Peyer's patch (tissue), 4 donors: Measurements from ENCODE around the gene ANGPTL4. TPM values are rescaled to one million over a fixed set of nuclear protein-coding genes. Genes with fewer than 3 reads are reported as not detected.
"Not testable (repeated sequence)": the region's sequence is repeated elsewhere in the genome, so short reads cannot be mapped to it uniquely, and the experiment has no call there.

Experiments used
- DNase-seq, 3 donors: peaks; one replicate each; pipeline ENCODE4 v3.0.0-alpha.2; 2017 to 2019
- H3K27ac ChIP-seq, 4 donors: fragments of 200-600 bp; sonication (generic); one replicate each; pipeline ENCODE4 v1.5.1; 2016 to 2019
- H3K27me3 ChIP-seq, 2 donors: fragments of 200-600 bp; sonication (generic); one replicate each; pipeline ENCODE4 v1.5.1; 2019
- H3K36me3 ChIP-seq, 3 donors: fragments of 200-600 bp; sonication (generic); one replicate each; pipeline ENCODE4 v1.5.1; 2016 to 2019
- H3K4me1 ChIP-seq, 4 donors: fragments of 200-600 bp; sonication (generic); one replicate each; pipeline ENCODE4 v1.5.1; 2016 to 2019
- H3K4me3 ChIP-seq, 4 donors: fragments of 200-600 bp; sonication (generic); 1 replicate in 3 of 4; 2 replicates in 1 of 4; pipeline ENCODE4 v1.5.1; 2016 to 2019; ENCODE audit warnings: mild to moderate bottlenecking in 1 of 4
- H3K9me3 ChIP-seq, 4 donors: fragments of 200-600 bp; sonication (generic); one replicate each; pipeline ENCODE4 v1.5.1; 2016 to 2019; ENCODE audit warnings: mild to moderate bottlenecking in 1 of 4
- CTCF ChIP-seq, 6 experiments: fragments of 450-650 bp in 4 of 6; fragments of 200-600 bp in 2 of 6; sonication (generic) in 1 of 6; IDR thresholded peaks; one replicate each; pipeline ENCODE4 v1.5.1; 2017 to 2019; ENCODE audit warnings: antibody characterized with exemption in 6 of 6, mild to moderate bottlenecking in 3 of 6, moderate library complexity in 1 of 6
- POLR2A ChIP-seq, 2 donors: fragments of 450-650 bp; IDR thresholded peaks; one replicate each; pipeline ENCODE4 v1.5.1; 2017; ENCODE audit warnings: antibody characterized with exemption in 2 of 2, mild to moderate bottlenecking in 2 of 2, moderate library complexity in 2 of 2
- total RNA-seq, 4 donors: library from RNA; depleted of rRNA; stranded (reverse); fragments of >200 nt; gene quantifications; one replicate each; pipeline ENCODE4 v1.1.0, GENCODE V29; 2016

The ANGPTL4 gene
- total RNA-seq, 4 donors from 2014 or later = 22.6 to 82.1 (median 29.9) TPM

- Histone ChIP-seq H3K27me3 (no peaks in the 10 kb centered on the region), H3K27ac (no peak overlapping the region), H3K4me1 (no peaks in the 10 kb centered on the region), H3K9me3 (no peaks in the 10 kb centered on the region), H3K4me3 (no peak overlapping the region), H3K36me3 (peaks cover 0 to 9% (median 0%) of the 10 kb centered on the region in 3 donors)
- DNase-seq = peak in 1 of 3 donors; percentile 8
- TF ChIP-seq CTCF (IDR thresholded peaks at IDR 0.05) = no peak
- no peak for TF ChIP-seq POLR2A (IDR thresholded peaks at IDR 0.05)
These were observed 13.6 kb downstream of the ANGPTL4 start for GRCh38 chr19:8377598-8377997.

- H3K4me3 ChIP-seq, H3K4me1 ChIP-seq, H3K27ac ChIP-seq, DNase-seq, H3K9me3 ChIP-seq, H3K27me3 ChIP-seq, H3K36me3 ChIP-seq: not testable (repeated sequence)
These were observed 15.4 kb downstream of the ANGPTL4 start for GRCh38 chr19:8379156-8379891.

DNA sequence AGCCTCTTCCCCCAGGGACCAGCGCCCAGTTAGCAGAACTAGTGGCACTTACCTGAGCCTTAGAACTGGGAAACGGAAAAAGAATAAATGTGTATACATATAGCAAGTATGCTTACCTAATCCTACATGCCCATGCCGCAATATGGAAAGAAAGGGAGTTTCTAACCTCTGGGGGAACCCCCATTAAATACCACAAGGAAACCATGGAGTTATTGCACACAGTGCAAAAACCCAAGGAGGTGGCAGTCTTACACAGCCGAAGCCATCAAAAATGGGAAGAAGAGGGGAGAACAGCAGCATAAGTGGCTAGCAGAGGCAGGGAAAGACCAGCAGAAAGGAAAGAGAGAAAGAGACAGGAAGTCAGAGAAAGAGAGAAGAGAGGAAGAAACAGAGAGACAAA is 20.6 kb downstream of the ANGPTL4 start:
- not testable (repeated sequence) for H3K27ac ChIP-seq, H3K36me3 ChIP-seq, H3K9me3 ChIP-seq, DNase-seq, H3K27me3 ChIP-seq, H3K4me3 ChIP-seq, H3K4me1 ChIP-seq

- not testable (repeated sequence) for H3K36me3 ChIP-seq, H3K4me1 ChIP-seq, H3K4me3 ChIP-seq, H3K27me3 ChIP-seq, H3K27ac ChIP-seq, H3K9me3 ChIP-seq, DNase-seq
These were observed 21.1 kb downstream of the ANGPTL4 start for GRCh38 chr19:8385103-8385502.

- DNase-seq, H3K27me3 ChIP-seq, H3K36me3 ChIP-seq, H3K4me1 ChIP-seq, H3K9me3 ChIP-seq, H3K4me3 ChIP-seq: not testable (repeated sequence)
- H3K27ac ChIP-seq = peak overlapping the region in 1 of 4 donors; percentile 3
These were observed 21.6 kb downstream of the ANGPTL4 start for GRCh38 chr19:8385566-8385965.

DNA sequence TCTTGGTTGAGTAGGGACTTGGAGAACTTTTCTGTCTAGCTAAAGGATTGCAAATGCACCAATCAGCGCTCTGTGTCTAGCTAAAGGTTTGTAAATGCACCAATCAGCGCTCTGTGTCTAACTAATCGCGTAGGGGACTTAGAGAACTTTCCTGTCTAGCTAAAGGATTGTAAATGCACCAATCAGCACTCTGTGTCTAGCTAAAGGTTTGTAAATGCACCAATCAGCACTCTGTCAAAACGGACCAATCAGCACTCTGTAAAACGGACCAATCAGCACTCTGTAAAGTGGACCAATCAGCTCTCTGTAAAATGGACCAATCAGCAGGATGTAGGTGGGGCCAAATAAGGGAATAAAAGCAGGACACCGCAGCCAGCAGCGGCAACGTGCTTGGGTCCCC is 22.5 kb downstream of the ANGPTL4 start:
- not testable (repeated sequence) for DNase-seq

DNA sequence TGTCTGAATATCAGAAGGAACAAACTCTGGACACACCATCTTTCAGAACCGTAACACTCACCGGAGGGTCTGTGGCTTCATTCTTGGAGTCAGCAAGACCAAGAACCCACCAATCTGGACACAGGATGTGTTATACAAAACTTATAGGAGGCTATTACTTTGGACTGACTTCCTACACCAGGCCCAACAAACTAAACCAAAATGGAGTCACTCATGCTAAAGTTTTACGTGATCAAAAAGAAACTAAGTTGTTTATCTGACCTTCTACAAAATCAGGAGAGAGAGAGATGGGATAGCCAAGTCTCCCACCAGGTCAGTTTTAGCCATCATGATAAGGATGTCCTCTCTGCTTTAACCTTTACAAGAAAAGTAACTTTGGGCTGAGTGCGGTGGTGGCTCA is 23.0 kb downstream of the ANGPTL4 start:
- peaks cover 0 to 17% (median 4%) of the 10 kb centered on the region in 4 donors for H3K4me1 ChIP-seq
- no peaks in the 10 kb centered on the region for H3K27me3 ChIP-seq
- H3K9me3 ChIP-seq = peaks cover 0 to 3% (median 0%) of the 10 kb centered on the region in 4 donors
- H3K27ac ChIP-seq = no peak overlapping the region
- no peak for DNase-seq
- H3K4me3 ChIP-seq = no peak overlapping the region
- no peaks in the 10 kb centered on the region for H3K36me3 ChIP-seq
- no peak for TF ChIP-seq POLR2A (IDR thresholded peaks at IDR 0.05)
- no peak for TF ChIP-seq CTCF (IDR thresholded peaks at IDR 0.05)

More for the DNA sequence above, 22.5 kb downstream of the ANGPTL4 start:
- not testable (repeated sequence) for H3K27me3 ChIP-seq, H3K4me3 ChIP-seq, H3K9me3 ChIP-seq, H3K36me3 ChIP-seq, H3K27ac ChIP-seq
- H3K4me1 ChIP-seq = peaks cover 0 to 12% (median 3%) of the 10 kb centered on the region in 4 donors

DNA sequence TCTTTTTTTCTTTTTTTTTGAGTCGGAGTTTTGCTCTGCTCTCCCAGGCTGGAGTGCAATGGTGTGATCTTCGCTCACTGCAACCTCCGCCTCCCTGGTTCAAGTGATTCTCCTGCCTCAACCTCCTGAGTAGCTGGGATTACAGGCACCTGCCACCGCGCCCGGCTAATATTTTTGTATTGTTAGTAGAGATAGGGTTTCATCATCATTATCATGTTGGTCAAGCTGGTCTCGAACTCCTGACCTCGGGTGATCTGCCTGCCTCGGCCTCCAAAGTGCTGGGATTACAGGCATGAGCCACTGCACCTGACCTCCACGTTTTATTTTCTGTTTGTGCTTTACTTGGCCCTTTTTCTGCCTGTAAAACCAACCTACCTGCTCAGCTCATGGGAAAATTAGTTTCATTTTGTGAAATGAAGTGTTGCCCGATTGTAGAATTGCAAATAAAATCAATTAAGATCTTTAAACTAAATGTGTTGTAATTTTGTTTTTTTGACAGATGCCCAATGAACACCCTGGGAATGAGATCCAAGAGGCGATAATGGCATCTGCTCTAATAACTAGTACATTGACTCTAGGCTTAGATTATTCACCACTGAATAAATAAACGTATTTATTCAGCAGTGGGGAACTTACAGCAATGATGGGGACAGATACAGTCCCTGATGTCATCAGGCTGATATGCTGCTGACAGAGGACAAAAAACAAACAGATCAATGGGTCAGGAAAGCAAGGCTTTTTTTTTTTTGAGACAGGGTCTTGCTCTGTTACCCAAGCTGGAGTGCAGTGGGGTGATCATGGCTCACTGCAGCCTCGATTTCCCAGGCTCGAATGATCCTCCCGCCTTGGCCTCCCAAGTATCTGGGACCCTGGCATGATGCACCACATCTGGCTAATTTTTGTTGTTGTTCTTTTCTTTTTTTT is 24.0 kb downstream of the ANGPTL4 start:
- no peak for DNase-seq

More for the DNA sequence above, 24.0 kb downstream of the ANGPTL4 start:
- peaks cover 0 to 3% (median 0%) of the 10 kb centered on the region in 4 donors for H3K9me3 ChIP-seq
- H3K36me3 ChIP-seq = no peaks in the 10 kb centered on the region
- TF ChIP-seq CTCF (IDR thresholded peaks at IDR 0.05) = no peak
- peaks cover 0 to 23% (median 4%) of the 10 kb centered on the region in 4 donors for H3K4me1 ChIP-seq
- no peak overlapping the region for H3K27ac ChIP-seq
- H3K27me3 ChIP-seq = no peaks in the 10 kb centered on the region
- H3K4me3 ChIP-seq = no peak overlapping the region
